ENCODE results near the gene ARHGAP4.
A peak's percentile ranks its signal among the peaks of the same experiment; 100 is the strongest.

ARHGAP4 gene

DNA sequence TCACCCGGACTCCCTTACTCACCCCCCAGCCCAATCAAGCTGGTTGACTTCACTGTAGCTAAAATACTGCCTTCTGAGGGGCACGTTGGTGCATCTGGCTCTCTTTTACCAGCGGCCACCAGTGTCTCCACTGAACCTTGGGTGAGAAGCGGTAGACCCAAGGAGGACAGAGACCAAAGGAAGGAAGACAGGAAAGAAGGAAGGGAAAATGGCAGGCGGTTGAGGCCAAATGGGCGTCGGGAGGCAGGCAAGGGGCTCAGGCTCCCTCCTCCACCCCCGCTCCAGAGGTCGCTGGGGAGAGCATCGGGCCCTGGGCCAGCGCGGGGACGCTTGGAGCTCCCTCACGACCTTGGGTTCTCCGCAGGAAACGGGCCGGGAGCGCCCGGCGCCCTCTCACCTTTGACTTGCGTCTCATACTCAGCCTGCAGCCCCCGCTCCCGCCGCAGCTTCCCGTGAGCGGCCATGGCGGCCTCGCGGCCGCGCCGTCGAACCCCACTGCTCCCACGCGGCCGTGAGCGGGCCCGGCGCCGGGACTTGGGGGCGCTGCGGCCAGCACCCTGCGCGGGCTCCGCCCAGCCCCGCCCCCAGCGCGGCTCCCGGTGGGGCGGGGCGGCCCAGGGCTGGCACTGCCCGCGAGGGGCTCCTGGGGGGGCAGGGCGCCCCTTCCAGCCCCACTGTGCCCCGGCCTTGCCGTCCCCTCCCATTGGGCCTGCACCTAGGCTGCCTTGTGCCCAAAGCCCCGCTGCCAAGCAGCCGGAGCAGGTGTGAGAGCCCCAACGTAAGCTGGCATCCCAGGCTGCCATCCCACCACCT, at the start of gene ARHGAP4:
ARHGAP4 (minus strand) TSS at position 526 of the 813 bp plus-strand sequence; CDS start at position 464, 62 bp downstream.
- DNase-seq, result no peak

GRCh38 chrX:153974726-153975286, 48.7 kb upstream of the ARHGAP4 start:
- DNase-seq, result no peak

GRCh38 chrX:153974003-153974725, 48.1 kb upstream of the ARHGAP4 start:
- DNase-seq, result peak; percentile 47

GRCh38 chrX:153973127-153974002, 47.3 kb upstream of the ARHGAP4 start:
- DNase-seq, result peak; percentile 52

- DNase-seq, result peak; percentile 91
Measured at GRCh38 chrX:153972368-153973126, 46.5 kb upstream of the ARHGAP4 start, which contains the start of gene TMEM187. TSS of gene TMEM187 (plus strand) at chrX:153972754. CDS start at chrX:153982063, 9,309 bp downstream.

GRCh38 chrX:153971450-153972367, 45.6 kb upstream of the ARHGAP4 start, which contains the start of gene HCFC1:
TSS of gene HCFC1 (minus strand) at chrX:153971818. CDS start at chrX:153970840, 978 bp downstream.
- peak; percentile 92 for DNase-seq

GRCh38 chrX:153971124-153971449, 45.0 kb upstream of the ARHGAP4 start:
- peak; percentile 88 for DNase-seq

DNA sequence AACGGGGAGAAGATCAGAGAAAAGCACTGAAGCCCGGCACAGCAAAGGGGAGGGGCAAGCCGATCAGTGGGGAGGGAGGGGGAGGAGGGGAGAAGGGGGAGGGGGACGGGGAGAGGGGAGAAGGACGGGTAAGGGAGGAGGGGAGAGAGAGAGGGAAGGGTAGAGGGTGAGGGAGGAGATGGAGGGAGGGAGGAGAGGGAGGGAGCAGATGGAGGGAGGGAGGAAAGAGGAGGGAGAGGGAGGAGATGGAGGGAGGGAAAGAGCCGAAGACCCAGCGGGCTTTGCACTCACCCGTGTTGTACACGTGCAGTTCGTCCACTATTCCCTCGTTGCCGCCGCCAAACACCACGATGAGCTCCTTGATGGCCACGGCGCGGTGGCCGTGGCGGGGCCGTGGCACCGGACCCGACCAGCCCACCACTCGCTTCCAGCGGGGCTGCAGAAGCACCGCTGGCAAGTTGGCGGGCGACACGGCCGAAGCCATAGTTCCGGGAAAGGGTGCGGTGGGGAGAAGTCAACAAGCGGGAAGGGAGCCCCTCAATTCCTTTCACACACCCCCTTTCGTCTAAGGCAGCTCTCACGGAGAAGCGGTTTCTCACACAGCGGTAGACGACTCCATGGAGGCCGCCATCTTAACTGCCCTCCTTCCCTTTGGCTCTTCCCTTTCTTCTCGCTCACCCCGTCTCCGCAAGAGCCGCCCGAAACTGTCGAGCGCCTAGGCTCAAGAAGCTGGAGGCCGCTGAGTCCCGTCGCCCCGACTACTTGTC, 44.5 kb upstream of the ARHGAP4 start:
- peak; percentile 77 for DNase-seq

GRCh38 chrX:153969904-153970356, 43.9 kb upstream of the ARHGAP4 start:
- DNase-seq, result no peak

- DNase-seq, result no peak
Measured at GRCh38 chrX:153969125-153969903, 43.2 kb upstream of the ARHGAP4 start.

DNA sequence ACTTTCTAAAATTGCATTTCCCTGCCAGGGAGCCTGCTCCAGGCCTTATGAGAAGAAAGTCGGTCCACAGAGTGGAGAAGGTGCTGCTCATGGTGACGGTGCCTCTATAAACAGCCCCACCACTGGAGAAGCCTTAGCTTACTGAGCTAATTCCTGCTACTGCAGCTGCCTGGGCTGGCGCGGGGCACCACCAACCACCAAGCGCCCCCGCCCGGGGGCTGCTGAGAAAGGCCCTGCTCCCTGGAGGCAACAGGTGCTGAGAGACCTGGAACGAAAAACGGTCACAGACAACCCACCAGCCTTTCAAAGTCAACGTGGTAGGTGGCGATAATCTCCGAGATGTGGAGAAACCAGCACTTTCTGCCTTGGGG, 42.7 kb upstream of the ARHGAP4 start:
- no peak for DNase-seq

DNA sequence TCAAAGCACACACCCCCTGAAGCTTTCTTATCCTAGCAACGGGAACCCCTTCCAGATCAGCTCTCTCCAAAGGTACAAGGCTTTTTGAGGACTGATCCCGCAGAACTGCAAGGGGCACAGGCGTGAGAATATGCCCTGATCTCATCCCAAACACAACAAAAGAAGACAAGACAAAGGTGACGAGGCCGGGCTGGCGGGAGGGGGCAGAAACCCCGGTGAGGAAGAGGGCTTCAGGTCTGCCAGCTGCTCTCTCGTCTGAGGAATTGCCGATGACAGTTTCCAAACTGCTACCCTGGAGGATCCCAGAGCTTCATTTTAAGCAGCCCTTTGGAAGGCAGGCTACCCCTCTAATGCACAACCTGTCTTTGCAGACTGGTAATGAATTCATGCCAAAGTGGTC, 42.2 kb upstream of the ARHGAP4 start:
- DNase-seq, result no peak

DNA sequence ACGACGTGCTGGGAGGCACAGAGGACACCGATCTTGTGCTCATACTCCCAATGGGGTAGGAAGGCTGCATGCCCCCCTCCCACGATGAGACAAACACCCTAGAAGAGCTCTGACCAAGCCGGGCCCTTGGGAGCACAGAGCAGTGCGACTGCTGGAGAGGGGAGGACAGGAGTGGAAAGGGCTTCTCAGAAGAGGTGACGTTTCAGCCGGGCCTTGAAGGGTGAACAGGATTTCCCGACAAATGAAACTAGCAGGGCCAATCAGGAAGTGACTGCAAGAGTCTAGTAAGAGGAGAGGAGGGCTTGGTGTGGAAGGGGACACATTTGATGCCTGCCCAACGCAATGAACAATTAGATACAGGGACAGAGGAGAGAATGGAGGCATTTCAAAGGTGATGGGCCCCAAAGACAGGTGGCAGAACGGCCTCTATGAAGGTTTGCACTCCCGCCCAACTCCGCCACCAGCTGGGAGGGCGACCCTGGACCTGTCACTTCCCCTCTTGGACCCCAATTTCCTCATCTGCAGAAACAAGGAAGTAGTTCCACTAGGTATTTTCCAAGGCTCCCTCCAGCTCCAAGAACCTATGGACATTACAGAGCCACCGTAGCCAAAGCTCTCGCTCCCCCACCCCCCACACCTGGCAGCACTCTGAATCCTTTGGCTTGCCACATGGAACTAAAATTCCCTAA, 41.6 kb upstream of the ARHGAP4 start:
- DNase-seq, result no peak

- no peak for DNase-seq
Measured at GRCh38 chrX:153966841-153967535, 40.9 kb upstream of the ARHGAP4 start.

DNA sequence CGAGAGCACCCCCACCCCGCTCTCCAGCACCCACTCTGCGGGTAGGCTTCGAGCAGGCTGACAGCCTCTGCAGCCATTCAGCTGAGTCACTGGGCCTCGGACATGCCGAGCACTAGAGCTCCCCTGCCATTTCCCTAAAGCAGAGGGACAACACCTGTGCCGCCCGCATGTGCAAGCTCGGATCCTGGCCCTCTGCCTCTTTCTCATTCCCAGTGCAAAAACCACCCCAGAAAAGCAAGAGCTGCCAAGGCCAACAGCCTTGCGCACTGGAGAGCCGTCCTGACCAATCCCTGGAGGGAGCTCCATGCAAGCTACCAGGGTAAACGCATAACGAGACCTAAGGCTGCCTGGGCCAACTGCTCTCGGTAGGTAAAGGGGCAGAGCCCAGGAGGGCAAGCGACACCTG, 40.2 kb upstream of the ARHGAP4 start:
- no peak for DNase-seq

DNA sequence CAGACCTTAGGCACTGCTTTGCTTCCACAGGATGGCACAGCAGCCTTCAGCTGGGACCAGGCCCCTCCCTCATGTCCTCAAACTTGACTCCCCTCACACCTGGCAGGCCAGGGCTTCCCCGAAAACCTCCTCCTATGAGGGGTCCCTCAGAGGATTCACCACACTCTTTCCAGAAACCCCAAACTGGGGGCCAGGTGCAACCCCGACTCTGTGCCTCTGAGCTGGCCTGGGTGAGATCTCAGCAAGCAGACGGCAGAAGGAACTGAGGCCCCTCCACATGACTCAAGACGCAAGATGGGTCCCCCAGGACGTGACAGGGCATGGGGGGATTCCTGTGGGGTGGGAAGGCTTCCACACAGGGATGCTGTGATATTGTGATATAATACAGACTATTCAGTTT, 39.3 kb upstream of the ARHGAP4 start:
- no peak for DNase-seq

DNA sequence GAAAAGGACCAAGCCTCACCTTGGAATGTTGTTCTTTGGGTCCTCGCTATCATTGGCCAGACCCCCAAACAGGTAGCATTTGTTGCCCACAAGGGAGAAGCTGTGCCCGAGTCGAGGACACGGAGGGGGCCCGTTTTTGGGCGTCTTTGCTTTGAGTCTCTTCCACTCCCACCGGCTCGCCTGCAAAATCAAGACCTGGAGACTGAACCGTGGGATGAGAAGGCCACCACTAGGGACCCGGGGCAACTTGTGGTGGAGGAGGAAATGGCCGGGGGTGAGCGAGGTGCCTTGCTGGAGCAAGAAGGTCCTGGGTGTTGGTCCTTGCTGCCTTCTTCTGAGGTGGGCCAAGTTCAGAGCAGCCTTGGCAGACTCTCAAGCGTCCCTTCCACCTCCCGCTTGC, 38.0 kb upstream of the ARHGAP4 start:
- DNase-seq, result no peak

DNA sequence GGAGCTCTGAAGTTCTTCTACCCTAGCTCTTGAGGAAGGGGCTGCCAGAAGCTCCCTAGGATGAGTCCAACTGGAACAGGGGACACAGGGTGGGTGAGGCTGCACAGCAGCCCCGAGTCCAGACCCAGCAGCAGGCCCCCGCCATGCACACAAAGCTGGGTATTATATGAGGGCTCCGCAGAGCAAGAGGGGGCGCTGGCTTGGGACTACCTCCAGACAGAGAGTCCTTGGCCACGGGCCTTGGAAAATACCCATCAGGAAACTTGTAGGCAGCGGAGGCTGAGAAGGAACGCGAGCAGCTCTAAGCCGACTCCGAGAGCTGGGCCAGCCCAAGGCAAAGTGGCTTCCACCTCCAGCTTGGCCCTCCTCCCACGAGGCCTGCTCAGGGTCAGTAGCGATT, 37.5 kb upstream of the ARHGAP4 start:
- no peak for DNase-seq

All from islet precursor cell (in vitro differentiated cells).